DMS153 treated with DMSO at 0.1 percent for 48 hours (cell line): ENCODE measurements around the gene IL26.
"Not testable (repeated sequence)": the region's sequence is repeated elsewhere in the genome, so short reads cannot be mapped to it uniquely, and the experiment has no call there.

ENCODE experiments used
- DNase-seq: peaks from one replicate; lab custom pipeline; 2025; ENCODE audit not compliant: unreplicated experiment; lab: John Stamatoyannopoulos, UW

IL26 gene

DNA sequence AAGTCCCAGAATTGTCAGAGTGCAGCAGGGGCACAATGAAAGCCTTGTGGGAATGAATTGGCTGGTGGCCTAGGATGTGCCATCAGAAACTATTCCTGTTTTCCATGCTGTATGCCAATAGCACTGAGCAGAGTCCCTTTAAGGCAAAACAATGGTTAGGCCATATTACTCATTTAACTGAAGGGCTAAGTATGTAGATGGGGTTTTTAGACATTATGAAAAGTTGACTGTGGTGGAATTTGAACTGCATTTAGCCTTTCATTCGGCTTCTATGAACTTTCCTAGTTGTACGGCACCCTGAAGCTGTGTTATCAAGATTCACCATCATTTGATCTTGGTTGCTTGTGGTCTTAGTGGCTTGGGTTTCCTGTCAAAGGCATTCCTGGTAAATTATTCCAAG is 24.8 kb downstream of the IL26 start:
- DNase-seq, result no peak

GRCh38 chr12:68199127-68199526 is 26.5 kb downstream of the IL26 start:
- no peak for DNase-seq

- no peak for DNase-seq
These were observed 27.0 kb downstream of the IL26 start for GRCh38 chr12:68198507-68199086.

DNA sequence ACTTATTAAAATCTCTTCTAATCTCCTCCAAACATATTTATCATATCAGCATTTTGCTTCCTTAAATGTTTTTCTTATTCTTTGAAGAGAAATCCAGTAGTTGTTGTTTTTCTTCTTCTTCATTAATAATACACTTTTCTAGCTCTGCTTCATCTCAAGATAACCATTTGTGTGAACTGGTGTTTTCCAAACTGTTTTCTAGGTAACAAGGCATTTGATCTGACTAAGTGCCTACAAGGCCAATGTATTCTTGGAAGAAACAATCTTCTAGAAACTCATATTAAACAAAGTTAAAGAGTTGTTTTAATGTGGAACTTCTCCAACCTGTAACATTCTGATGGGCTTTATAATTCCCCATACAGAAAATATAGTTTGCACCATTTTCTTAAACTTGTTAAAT is 35.3 kb downstream of the IL26 start:
- no peak for DNase-seq

DNA sequence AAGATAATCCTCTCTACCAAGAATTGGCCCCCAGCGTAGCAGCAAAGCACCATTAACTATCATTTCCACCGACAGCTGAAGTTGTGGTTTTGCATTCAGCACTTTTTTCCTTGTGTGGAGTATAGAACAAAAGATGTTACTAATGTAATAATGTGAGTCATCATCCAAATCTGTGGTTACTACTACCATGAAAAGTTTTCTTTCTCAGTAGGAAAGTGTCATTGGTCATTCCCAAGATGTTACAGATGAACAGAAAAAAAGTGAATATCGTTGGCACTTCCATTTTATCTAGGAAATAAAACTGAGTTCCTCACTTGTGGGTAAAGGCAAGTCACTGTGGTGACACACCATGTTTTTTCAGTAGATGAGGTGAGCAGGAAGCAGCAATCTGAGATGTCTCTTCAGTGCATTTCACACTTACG is 35.8 kb downstream of the IL26 start:
- no peak for DNase-seq

- DNase-seq, result no peak
These were observed 40.0 kb downstream of the IL26 start for GRCh38 chr12:68185598-68185997.

- no peak for DNase-seq
These were observed 44.5 kb downstream of the IL26 start for GRCh38 chr12:68180792-68181744.

- DNase-seq, result no peak
These were observed 46.7 kb downstream of the IL26 start for GRCh38 chr12:68178774-68179439.

GRCh38 chr12:68178184-68178583 is 47.4 kb downstream of the IL26 start:
- DNase-seq, result no peak

DNA sequence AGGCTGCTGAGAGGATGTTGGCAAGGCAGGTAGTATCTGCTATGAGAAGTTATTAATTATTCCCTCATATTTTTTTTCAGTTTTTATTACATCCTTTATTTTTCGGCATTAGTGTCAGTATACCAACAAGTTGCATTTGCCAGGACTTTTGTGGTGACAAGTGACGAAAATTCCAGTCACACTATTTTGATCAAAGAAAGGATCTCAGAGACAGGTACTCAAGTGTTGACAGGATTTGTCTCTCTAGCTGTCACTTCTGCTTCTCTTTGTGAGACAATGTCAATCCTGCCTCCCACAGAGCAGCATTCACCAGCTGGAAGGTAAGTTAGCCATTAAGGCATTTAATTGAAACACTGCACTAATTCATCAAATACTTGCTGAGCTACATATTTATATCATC is 48.0 kb downstream of the IL26 start:
- DNase-seq, result no peak

DNA sequence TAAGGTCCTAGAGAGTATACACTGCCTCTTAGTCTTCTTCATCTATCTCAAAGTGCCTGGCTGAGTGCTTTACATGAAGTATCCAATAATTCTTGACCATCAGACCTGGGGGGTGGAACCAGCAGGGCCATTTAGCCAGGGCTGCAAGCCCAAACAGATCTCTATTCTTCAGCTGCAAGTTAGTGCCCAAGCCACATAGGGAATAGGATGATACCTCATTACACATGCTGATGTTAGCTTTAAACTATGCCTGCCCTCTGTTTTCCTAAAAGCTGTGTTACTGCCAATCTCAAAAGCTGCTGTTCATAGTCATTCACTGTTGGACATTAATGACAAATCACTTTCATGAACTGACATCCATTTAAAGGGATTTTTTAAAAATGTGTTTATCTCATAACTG is 49.4 kb downstream of the IL26 start:
- peak; percentile 27 for DNase-seq

GRCh38 chr12:68175557-68176061 is 50.0 kb downstream of the IL26 start:
- DNase-seq, result no peak

- DNase-seq, result not testable (repeated sequence)
These were observed 50.8 kb downstream of the IL26 start for GRCh38 chr12:68174761-68175160.

DNA sequence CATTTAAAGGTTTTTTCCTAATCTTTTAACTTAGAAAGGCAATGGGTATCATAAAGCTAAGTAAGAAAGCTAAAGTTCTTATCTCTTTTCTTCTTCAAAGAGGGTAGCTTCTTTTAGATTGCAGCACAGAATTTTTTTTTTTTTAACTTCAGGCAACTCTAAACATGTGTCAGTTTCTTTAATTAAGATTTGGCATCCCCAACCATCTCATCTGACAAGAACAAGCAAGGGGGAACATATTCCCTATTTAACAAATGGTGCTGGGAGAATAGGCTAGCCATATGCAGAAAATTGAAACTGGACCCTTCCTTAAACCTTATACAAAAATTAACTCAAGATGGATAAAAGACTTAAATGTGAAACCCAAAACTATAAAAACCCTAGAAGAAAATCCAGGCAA is 51.8 kb downstream of the IL26 start:
- DNase-seq, result no peak

- no peak for DNase-seq
These were observed 54.9 kb downstream of the IL26 start for GRCh38 chr12:68170726-68171125.

DNA sequence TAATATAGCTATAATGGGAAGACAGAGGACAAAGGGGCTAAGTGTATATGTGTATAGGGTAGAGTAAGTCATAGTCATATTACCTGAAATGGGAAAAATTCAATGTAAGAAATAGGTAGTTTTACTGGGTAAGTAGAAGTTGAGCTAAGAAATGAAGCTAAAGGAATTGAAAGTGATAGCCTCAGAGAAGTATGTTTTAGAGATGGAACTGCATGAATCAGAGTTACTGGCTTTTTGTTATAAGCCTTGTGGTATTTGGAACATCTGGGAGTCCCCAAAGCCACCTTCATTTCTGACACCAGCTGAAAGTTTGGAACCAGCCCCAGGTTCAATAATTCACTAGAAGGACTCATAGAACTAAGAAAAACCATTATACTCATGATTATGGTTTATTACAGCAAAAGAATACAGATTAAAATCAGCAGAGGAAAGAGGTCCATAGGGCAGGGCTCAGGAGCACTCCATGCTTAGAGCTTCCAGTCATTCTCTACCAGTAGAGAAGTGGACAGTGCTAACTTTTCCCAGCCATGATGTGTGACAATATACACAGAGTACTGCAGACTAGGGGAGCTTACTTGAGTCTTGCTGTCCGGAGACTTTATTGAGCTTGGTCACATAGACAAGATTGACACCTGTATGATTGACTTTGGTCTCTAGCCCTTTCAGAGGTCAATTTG is 56.3 kb downstream of the IL26 start:
- DNase-seq, result no peak

DNA sequence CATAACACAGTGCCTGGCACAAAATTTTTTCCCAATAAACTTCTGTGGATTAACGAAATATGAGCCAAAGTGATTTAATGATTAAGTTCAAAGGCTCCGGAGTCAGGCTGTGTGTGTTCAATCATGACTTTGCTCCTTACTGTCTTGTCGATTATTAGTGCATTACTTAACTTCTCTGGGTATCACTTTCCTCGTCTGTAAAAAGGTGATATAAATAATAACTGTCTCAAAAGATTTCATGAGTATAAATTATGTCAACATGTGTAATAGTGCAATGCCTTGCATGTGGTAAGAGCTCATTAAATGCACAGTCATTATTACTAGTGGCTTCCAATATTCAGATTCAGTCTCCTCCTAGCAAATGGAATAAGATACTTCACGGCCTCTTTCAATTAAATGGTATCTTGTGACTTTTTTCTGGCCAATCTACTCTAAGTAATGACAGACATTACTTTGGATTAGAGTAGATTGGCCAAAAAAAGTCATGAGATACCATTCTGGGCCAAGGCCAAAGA is 59.2 kb downstream of the IL26 start:
- DNase-seq, result no peak

GRCh38 chr12:68163560-68164081 is 62.0 kb downstream of the IL26 start:
- DNase-seq, result no peak

GRCh38 chr12:68162374-68162773 is 63.2 kb downstream of the IL26 start:
- DNase-seq, result no peak

GRCh38 chr12:68159681-68160304 is 65.8 kb downstream of the IL26 start, which contains the start of gene IFNG:
Gene IFNG, minus strand, starts transcription at chr12:68159740. Its CDS starts 125 bp downstream, at chr12:68159615.
- no peak for DNase-seq
